Hepatocyte (in vitro differentiated cells): ENCODE results near the gene SOWAHD. TPM values are rescaled to one million over a fixed set of nuclear protein-coding genes. Genes with fewer than 3 reads are reported as not detected.

Experiments used
- DNase-seq: peaks from one replicate; pipeline ENCODE4 v3.0.0-alpha.2; 2016; ENCODE audit warnings: low spot score
- H2AFZ ChIP-seq: fragments of 200-600 bp; sonication (generic); 2 replicates; pipeline ENCODE4 v1.6.0; 2016; ENCODE audit warnings: antibody characterized with exemption, mild to moderate bottlenecking
- H3K27ac ChIP-seq: fragments of 200-600 bp; sonication (generic); 2 replicates; pipeline ENCODE4 v1.5.1; 2016; ENCODE audit warnings: mild to moderate bottlenecking
- H3K27me3 ChIP-seq: fragments of 200-600 bp; sonication (generic); 2 replicates; pipeline ENCODE4 v1.6.1; 2016
- H3K36me3 ChIP-seq: fragments of 200-600 bp; sonication (generic); replicated peaks from 2 replicates; pipeline ENCODE4 v1.5.1; 2016; ENCODE audit warnings: low read depth; ENCODE audit not compliant: insufficient read depth
- H3K4me1 ChIP-seq: fragments of 200-600 bp; sonication (generic); 2 replicates; pipeline ENCODE4 v1.5.1; 2016; ENCODE audit warnings: mild to moderate bottlenecking, moderate library complexity; ENCODE audit not compliant: insufficient read depth
- H3K4me2 ChIP-seq: fragments of 200-600 bp; sonication (generic); 2 replicates; pipeline ENCODE4 v1.6.0; 2016
- H3K4me3 ChIP-seq: fragments of 200-600 bp; sonication (generic); 2 replicates; pipeline ENCODE4 v1.5.1; 2016; ENCODE audit warnings: mild to moderate bottlenecking
- H3K79me2 ChIP-seq: fragments of 200-600 bp; sonication (generic); 2 replicates; pipeline ENCODE4 v1.6.0; 2017; ENCODE audit warnings: mild to moderate bottlenecking
- H3K9me2 ChIP-seq: fragments of 200-600 bp; sonication (generic); replicated peaks from 2 replicates; pipeline ENCODE4 v1.6.0; 2017; ENCODE audit warnings: mild to moderate bottlenecking; ENCODE audit not compliant: insufficient read depth
- H3K9me3 ChIP-seq: fragments of 200-600 bp; sonication (generic); 2 replicates; pipeline ENCODE4 v1.5.1; 2016; ENCODE audit warnings: low read depth, mild to moderate bottlenecking
- H4K20me1 ChIP-seq: fragments of 200-600 bp; sonication (generic); 2 replicates; pipeline ENCODE4 v1.6.0; 2016; ENCODE audit warnings: mild to moderate bottlenecking; ENCODE audit not compliant: insufficient read depth, poor library complexity, severe bottlenecking
- CTCF ChIP-seq: fragments of 200-600 bp; sonication (generic); IDR thresholded peaks from 2 replicates; pipeline ENCODE4 v1.5.1; 2016; ENCODE audit warnings: antibody characterized with exemption, mild to moderate bottlenecking; ENCODE audit not compliant: poor library complexity
- EZH2 ChIP-seq: fragments of 200-600 bp; sonication (generic); IDR thresholded peaks from 2 replicates; pipeline ENCODE4 v1.6.1; 2016; ENCODE audit warnings: antibody characterized with exemption, mild to moderate bottlenecking, borderline replicate concordance
- EZH2phosphoT487 ChIP-seq: fragments of 200-600 bp; sonication (generic); IDR thresholded peaks from one replicate; pipeline ENCODE4 v1.6.1; 2018; ENCODE audit warnings: antibody characterized with exemption, mild to moderate bottlenecking, low read depth, moderate library complexity; ENCODE audit not compliant: unreplicated experiment, severe bottlenecking
- WGBS: methylation state at CpG from one replicate; pipeline ENCODE4 v1.1.6; 2016; ENCODE audit warnings: low lambda C conversion rate; ENCODE audit errors: missing lambda C conversion rate; 5-methylcytosine and 5-hydroxymethylcytosine counted together
- polyA plus RNA-seq: library from polyadenylated mRNA; unstranded; fragments of >200 nt; fragmentation: Nextera tagmentation; extraction: Ambion mirVana; gene quantifications from 2 replicates; pipeline ENCODE4 v1.2.1, GENCODE V29; 2016
- total RNA-seq: library from RNA; depleted of rRNA; stranded (reverse); fragments of >200 nt; gene quantifications from 2 replicates; pipeline ENCODE4 v1.2.3, GENCODE V29; 2014

The SOWAHD gene
- total RNA-seq (0.24 and 1.00 TPM in 2 replicates), polyA plus RNA-seq (1.3 and 2.0 TPM in 2 replicates)

DNA sequence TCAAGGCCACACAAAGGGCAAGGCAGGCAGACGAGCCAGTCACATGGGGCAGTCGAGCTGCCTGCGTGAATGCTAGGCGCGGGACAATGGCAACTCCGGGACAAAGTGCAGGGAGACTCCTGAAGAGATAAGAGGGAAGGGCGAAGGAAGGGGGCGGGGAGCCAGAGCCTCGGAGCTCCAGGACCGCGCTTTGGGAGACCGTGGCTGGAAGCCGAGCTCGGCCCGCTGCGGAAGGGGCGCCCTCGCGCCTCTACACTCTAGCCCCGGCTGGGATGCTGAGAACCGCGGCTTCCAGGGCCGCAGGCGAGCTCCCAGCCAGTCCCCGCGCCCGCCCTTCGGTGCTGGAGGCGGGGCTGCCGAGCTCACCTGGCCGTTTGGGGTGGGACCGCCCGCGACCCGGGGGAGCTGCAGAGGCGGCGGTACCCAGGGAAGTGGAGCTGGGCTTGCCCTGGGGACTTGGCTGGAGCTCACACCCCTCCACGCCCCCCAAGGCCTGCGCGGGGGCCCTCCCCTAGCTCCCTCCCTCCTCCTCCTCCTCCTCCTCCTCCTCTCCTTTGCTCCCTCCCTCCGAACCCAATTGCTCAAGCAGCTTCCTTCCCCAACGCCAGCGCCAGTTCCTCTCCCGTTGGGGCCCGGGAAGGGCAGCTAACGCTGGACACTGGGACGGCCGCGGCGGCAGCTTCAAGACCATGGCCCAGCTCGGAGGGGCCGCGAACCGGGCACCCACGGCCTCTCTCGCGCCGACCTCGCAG, at the start of gene SOWAHD:
Gene SOWAHD (plus strand): TSS at position 610 of the 752 bp plus-strand sequence. CDS start 80 bp downstream, at position 690.
- Histone ChIP-seq H3K27ac (peak within 1 kb of the TSS; percentile 80), H2AFZ (peak within 1 kb of the TSS; percentile 52), H3K9me2 (no peaks in the 10 kb centered on the region), H3K79me2 (no peaks in the 10 kb centered on the region), H3K9me3 (no peaks in the 10 kb centered on the region), H3K4me1 (no peaks in the 10 kb centered on the region), H3K27me3 (no peaks in the 10 kb centered on the region), H4K20me1 (no peaks in the 10 kb centered on the region), H3K4me3 (peak within 1 kb of the TSS; percentile 23), H3K36me3 (no peaks in the 10 kb centered on the region), H3K4me2 (peak within 1 kb of the TSS; percentile 84)
- WGBS: 37% methylated on average over 34 of the region's 59 CpGs
- TF ChIP-seq EZH2phosphoT487: no peak
- TF ChIP-seq CTCF: no peak
- no peak for TF ChIP-seq EZH2
- peak; percentile 72 for DNase-seq

DNA sequence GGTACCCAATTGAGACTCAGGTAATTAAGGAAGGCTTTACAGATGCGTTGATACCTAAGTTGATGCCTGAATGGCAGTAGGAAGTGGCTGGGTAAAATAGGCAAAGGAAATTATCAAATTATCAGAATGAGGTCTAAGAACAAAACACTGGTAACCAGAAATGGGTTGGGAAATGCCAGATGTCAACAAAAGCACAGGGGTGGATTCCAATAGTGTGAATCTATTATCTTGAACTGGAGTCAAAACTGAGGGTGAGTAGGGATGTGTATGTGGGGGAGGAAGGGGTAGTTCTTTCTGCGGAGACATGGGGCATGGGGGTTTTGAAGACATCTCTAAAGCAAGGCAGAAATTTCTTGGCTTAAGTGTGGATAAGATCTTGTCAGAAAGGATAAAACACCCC, 49.5 kb upstream of the SOWAHD start:
- TF ChIP-seq EZH2phosphoT487 (no peak), EZH2 (no peak), CTCF (no peak)
- H3K36me3 ChIP-seq: no peaks in the 10 kb centered on the region

GRCh38 chrX:119709630-119710029, 48.8 kb upstream of the SOWAHD start:
- TF ChIP-seq CTCF: no peak
- TF ChIP-seq EZH2: no peak
- TF ChIP-seq EZH2phosphoT487: no peak
- DNase-seq: no peak
- WGBS: 77% methylated on average over 3 of the region's 3 CpGs
- Histone ChIP-seq H3K4me3 (no peak overlapping the region), H3K27me3 (no peaks in the 10 kb centered on the region), H3K4me1 (no peaks in the 10 kb centered on the region), H3K9me3 (peaks cover 4% of the 10 kb centered on the region), H3K79me2 (no peaks in the 10 kb centered on the region), H3K36me3 (no peaks in the 10 kb centered on the region), H3K27ac (no peak overlapping the region), H3K4me2 (no peak overlapping the region), H4K20me1 (no peaks in the 10 kb centered on the region), H2AFZ (no peak overlapping the region), H3K9me2 (no peaks in the 10 kb centered on the region)

More for the DNA sequence above, 49.5 kb upstream of the SOWAHD start:
- no peak for DNase-seq
- 83% methylated on average over 2 of the region's 2 CpGs for WGBS
- H3K27me3 ChIP-seq: no peaks in the 10 kb centered on the region
- no peaks in the 10 kb centered on the region for H3K4me1 ChIP-seq
- H2AFZ ChIP-seq: no peak overlapping the region
- H3K79me2 ChIP-seq: no peaks in the 10 kb centered on the region
- H3K9me3 ChIP-seq: no peaks in the 10 kb centered on the region
- no peak overlapping the region for H3K4me2 ChIP-seq
- no peak overlapping the region for H3K4me3 ChIP-seq
- no peak overlapping the region for H3K27ac ChIP-seq
- no peaks in the 10 kb centered on the region for H4K20me1 ChIP-seq
- no peaks in the 10 kb centered on the region for H3K9me2 ChIP-seq
